HCT116 (cell line): ENCODE data around the gene AAR2. TPM values are rescaled to one million over a fixed set of nuclear protein-coding genes. Genes with fewer than 3 reads are reported as not detected.

Source experiments
- ATAC-seq: fragments of 200-7000 bp; cut with Tn5 transposase; 2 replicates; pipeline ENCODE4 v1.9.1; 2020; ENCODE audit warnings: mild to moderate bottlenecking, moderate library complexity
- BruUV-seq: library from RNA; stranded (reverse); fragments of 400-500 nt; replicated peaks from 2 replicates; lab custom pipeline; 2021; lab: Mats Ljungman, UMichigan
- CTCF ChIA-PET: fragments of 300-600 bp; sonication (Branson Sonifier 250); formaldehyde crosslinking; loops from one replicate; lab custom pipeline; 2021; ENCODE audit warnings: antibody characterized with exemption; lab: Charles Lee
- POLR2A ChIA-PET: fragments of 300-600, 350-600 bp; sonication (Branson Sonifier 250); formaldehyde crosslinking; loops from one replicate; lab custom pipeline; 2021; ENCODE audit warnings: antibody characterized with exemption; lab: Charles Lee
- RAD21 ChIA-PET, 2 experiments: fragments of 300-600 bp; sonication (Branson Sonifier 250); formaldehyde crosslinking; loops; one replicate each; lab custom pipeline; 2023; ENCODE audit warnings: low total read pairs in 2 of 2; ENCODE audit not compliant: uncharacterized antibody in 2 of 2, unreplicated experiment in 2 of 2, low non-redundant PET in 1 of 2; lab: Charles Lee
- DNase-seq: peaks from one replicate; pipeline ENCODE4 v3.0.0-alpha.2; 2010; ENCODE audit warnings: low read depth, low spot score
- H2AFZ ChIP-seq: fragments of 200-600 bp; shearing (Covaris generic), sonication (generic); 2 replicates; pipeline ENCODE4 v1.6.1; 2017; ENCODE audit warnings: low read depth, mixed run types, mixed read lengths, antibody characterized with exemption, low read length; ENCODE audit not compliant: poor library complexity, severe bottlenecking
- H3K27ac ChIP-seq: 2 replicates; pipeline ENCODE4 v1.5.1; 2012; ENCODE audit warnings: low read depth, low read length
- H3K27me3 ChIP-seq: fragments of 200-600 bp; sonication (generic); 2 replicates; pipeline ENCODE4 v1.6.1; 2016; ENCODE audit warnings: mixed run types, low read length, mixed read lengths; ENCODE audit not compliant: insufficient read depth
- H3K36me3 ChIP-seq, 2 experiments: fragments of 200-500 bp in 1 of 2; fragments of 200-600 bp in 1 of 2; sonication (Bioruptor generic) in 1 of 2; sonication (generic) in 1 of 2; 2 replicates each; pipeline versions ENCODE4 v1.5.1 to v1.6.1; 2014 to 2016; ENCODE audit warnings: low read length in 2 of 2, inconsistent platforms in 1 of 2, mixed read lengths in 1 of 2, mixed run types in 1 of 2; ENCODE audit not compliant: insufficient read depth in 2 of 2, control insufficient read depth in 1 of 2
- H3K4me1 ChIP-seq, 2 experiments: fragments of 200-600 bp in 1 of 2; sonication (generic) in 1 of 2; 2 replicates each; pipeline versions ENCODE4 v1.5.1 to v1.6.1; 2012 to 2017; ENCODE audit warnings: low read length in 2 of 2, inconsistent platforms in 1 of 2, mild to moderate bottlenecking in 1 of 2, mixed read lengths in 1 of 2, mixed run types in 1 of 2, moderate library complexity in 1 of 2; ENCODE audit not compliant: insufficient read depth in 2 of 2, control insufficient read depth in 1 of 2
- H3K4me2 ChIP-seq: fragments of 200-600 bp; sonication (generic); 2 replicates; pipeline ENCODE4 v1.6.1; 2017; ENCODE audit warnings: mixed run types, low read length, mixed read lengths
- H3K4me3 ChIP-seq, 2 experiments: fragments of 200-600 bp in 1 of 2; sonication (generic) in 1 of 2; replicated peaks in 1 of 2; 2 replicates each; pipeline ENCODE4 v1.5.1; 2011 to 2016; ENCODE audit warnings: low read length in 2 of 2, control low read depth in 1 of 2, low read depth in 1 of 2, mild to moderate bottlenecking in 1 of 2, mixed read lengths in 1 of 2, mixed run types in 1 of 2
- H3K79me2 ChIP-seq: fragments of 200-600 bp; sonication (generic); 2 replicates; pipeline ENCODE4 v1.6.1; 2017; ENCODE audit warnings: mild to moderate bottlenecking, mixed run types, low read length, moderate library complexity, mixed read lengths; ENCODE audit not compliant: insufficient read depth
- H3K9ac ChIP-seq: fragments of 200-600 bp; sonication (generic); 2 replicates; pipeline ENCODE4 v1.6.1; 2016; ENCODE audit warnings: low read length, mixed read lengths
- H3K9me2 ChIP-seq: fragments of 200-600 bp; sonication (generic), shearing (Covaris generic); 2 replicates; pipeline ENCODE4 v1.6.1; 2017; ENCODE audit warnings: mixed run types, mild to moderate bottlenecking, moderate library complexity; ENCODE audit not compliant: insufficient read depth
- H3K9me3 ChIP-seq, 2 experiments: fragments of 200-500 bp in 1 of 2; fragments of 200-600 bp in 1 of 2; sonication (Bioruptor generic) in 1 of 2; sonication (generic) in 1 of 2; 2 replicates each; pipeline ENCODE4 v1.6.1; 2014 to 2017; ENCODE audit warnings: low read length in 2 of 2, mixed read lengths in 2 of 2, inconsistent platforms in 1 of 2, low read depth in 1 of 2, mild to moderate bottlenecking in 1 of 2, mixed run types in 1 of 2, moderate library complexity in 1 of 2; ENCODE audit not compliant: control insufficient read depth in 1 of 2, insufficient read depth in 1 of 2
- H4K20me1 ChIP-seq: fragments of 200-600 bp; sonication (generic), shearing (Covaris generic); 2 replicates; pipeline ENCODE4 v1.6.1; 2017; ENCODE audit warnings: mixed run types, mild to moderate bottlenecking, moderate library complexity; ENCODE audit not compliant: insufficient read depth
- FOSL1 ChIP-seq: IDR thresholded peaks from 2 replicates; pipeline ENCODE4 v1.6.1; 2012; ENCODE audit warnings: low read depth
- RAD21 ChIP-seq: IDR thresholded peaks from 2 replicates; pipeline ENCODE4 v1.6.1; 2012; ENCODE audit warnings: low read depth, mild to moderate bottlenecking
- SIN3A ChIP-seq: IDR thresholded peaks from 2 replicates; pipeline ENCODE4 v1.6.1; 2012; ENCODE audit warnings: low read depth
- SRF ChIP-seq: IDR thresholded peaks from 2 replicates; pipeline ENCODE4 v1.6.1; 2012; ENCODE audit warnings: low read depth
- TCF7L2 ChIP-seq: IDR thresholded peaks from 2 replicates; pipeline ENCODE4 v1.7.0; 2011; ENCODE audit warnings: borderline replicate concordance, inconsistent platforms; ENCODE audit not compliant: insufficient read depth, insufficient read length; ENCODE audit errors: extremely low read depth
- intact Hi-C: fragments of 100-400 bp; cut with micrococcal nuclease; formaldehyde crosslinking; loops from 2 replicates; pipeline ENCODE4 v1.10.0; 2022
- total RNA-seq: library from RNA; stranded (reverse); gene quantifications from one replicate; pipeline ENCODE4 v1.2.1, GENCODE V29; 2021; ENCODE audit not compliant: unreplicated experiment
- TF ChIP-seq, protein P1 (sequence below): IDR thresholded peaks from 2 replicates; pipeline ENCODE4 v1.6.1; 2012
- TF ChIP-seq, protein P2 (sequence below), 3 experiments: fragments of 200-600 bp in 1 of 3; sonication (generic) in 1 of 3; IDR thresholded peaks in 2 of 3; conservative IDR thresholded peaks in 1 of 3; 2 replicates each; pipeline ENCODE4 v1.5.1; 2012 to 2017; ENCODE audit warnings: low read depth in 2 of 3, low read length in 2 of 3, antibody characterized with exemption in 1 of 3, borderline replicate concordance in 1 of 3, control low read depth in 1 of 3, mild to moderate bottlenecking in 1 of 3, mixed read lengths in 1 of 3, mixed run types in 1 of 3, moderate library complexity in 1 of 3; ENCODE audit not compliant: insufficient read depth in 1 of 3

The AAR2 gene
- total RNA-seq, 1 experiment from 2014 or later, result 23.3 TPM

DNA sequence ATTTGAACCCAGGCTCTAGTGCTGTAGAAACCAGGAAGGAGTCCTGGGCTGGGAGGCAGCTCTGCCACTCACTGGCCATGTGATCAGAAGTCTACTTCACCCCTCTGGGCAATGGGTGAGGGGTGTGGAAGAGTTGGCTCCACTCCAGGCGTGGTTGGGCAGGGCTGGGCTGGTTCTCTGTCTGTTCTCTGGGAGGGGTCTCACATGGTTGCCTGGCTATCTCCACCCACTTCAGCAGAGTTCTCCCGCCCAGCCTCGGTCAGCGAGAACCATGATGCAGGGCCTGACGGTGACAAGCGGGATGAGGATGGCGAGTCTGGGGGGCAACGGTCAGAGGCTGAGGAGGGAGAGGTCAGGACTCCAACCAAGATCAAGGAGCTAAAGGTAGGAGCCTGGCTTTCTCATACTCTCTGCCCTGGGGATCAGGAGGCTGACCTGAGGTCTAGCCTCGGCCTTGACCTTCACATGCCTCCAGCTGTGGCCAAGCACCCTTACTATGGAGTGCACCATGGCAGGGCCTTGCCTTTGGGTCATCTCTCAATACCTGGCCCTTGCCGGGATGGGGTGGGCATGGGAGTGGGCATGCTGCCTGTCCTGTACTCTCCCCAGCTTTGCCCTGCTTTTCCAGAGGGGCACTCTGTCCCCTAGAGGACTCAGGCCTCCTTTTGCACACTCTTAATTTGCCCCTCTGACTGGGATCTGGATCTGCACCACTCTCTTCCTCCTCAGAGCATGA lies 42.1 kb upstream of the AAR2 start:
- Histone ChIP-seq H3K4me1 (no peaks in the 10 kb centered on the region), H3K9me2 (no peaks in the 10 kb centered on the region), H3K9ac (no peak overlapping the region), H3K27me3 (no peaks in the 10 kb centered on the region), H3K9me3 (no peaks in the 10 kb centered on the region), H2AFZ (no peak overlapping the region), H3K4me2 (no peak overlapping the region), H3K27ac (no peak overlapping the region), H3K79me2 (no peaks in the 10 kb centered on the region), H3K36me3 (peaks cover 3 to 5% of the 10 kb centered on the region in 2 experiments; a peak in 3 of 4 replicates), H4K20me1 (no peaks in the 10 kb centered on the region), H3K4me3 (no peak overlapping the region)
- ChIA-PET RAD21 (no interaction called here), POLR2A (no interaction called here), CTCF (interaction anchor here (2.8 kb wide), 1 partner anchor 9 kb away, joined by 16 read pairs; no protein-coding TSS in a partner anchor)
- ATAC-seq (no peak), DNase-seq (no peak)
- TF ChIP-seq, protein P1, sequence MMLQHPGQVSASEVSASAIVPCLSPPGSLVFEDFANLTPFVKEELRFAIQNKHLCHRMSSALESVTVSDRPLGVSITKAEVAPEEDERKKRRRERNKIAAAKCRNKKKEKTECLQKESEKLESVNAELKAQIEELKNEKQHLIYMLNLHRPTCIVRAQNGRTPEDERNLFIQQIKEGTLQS, result no peak
- TF ChIP-seq SIN3A (no peak), RAD21 (no peak), FOSL1 (no peak), SRF (no peak), TCF7L2 (no peak)
- TF ChIP-seq, protein P2, sequence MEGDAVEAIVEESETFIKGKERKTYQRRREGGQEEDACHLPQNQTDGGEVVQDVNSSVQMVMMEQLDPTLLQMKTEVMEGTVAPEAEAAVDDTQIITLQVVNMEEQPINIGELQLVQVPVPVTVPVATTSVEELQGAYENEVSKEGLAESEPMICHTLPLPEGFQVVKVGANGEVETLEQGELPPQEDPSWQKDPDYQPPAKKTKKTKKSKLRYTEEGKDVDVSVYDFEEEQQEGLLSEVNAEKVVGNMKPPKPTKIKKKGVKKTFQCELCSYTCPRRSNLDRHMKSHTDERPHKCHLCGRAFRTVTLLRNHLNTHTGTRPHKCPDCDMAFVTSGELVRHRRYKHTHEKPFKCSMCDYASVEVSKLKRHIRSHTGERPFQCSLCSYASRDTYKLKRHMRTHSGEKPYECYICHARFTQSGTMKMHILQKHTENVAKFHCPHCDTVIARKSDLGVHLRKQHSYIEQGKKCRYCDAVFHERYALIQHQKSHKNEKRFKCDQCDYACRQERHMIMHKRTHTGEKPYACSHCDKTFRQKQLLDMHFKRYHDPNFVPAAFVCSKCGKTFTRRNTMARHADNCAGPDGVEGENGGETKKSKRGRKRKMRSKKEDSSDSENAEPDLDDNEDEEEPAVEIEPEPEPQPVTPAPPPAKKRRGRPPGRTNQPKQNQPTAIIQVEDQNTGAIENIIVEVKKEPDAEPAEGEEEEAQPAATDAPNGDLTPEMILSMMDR (IDR thresholded peaks at IDR 0.05 in 2 of 3, conservative IDR thresholded peaks at IDR 0.05 in 1 of 3; ENCODE audit: borderline replicate concordance in 1 of 3, insufficient read depth in 1 of 3, low read depth in 2 of 3, low read length in 2 of 3), result no peak
- BruUV-seq, result no TSS peak
- intact Hi-C loops, result no loop called here
